ENCODE results near the gene ATAD1. TPM values are rescaled to one million over a fixed set of nuclear protein-coding genes. Genes with fewer than 3 reads are reported as not detected.

ATAD1 gene
- total and polyA plus RNA-seq, 2 of the 8 experiments (the other 6 are each of a cell fraction or from before 2014, with no cell fraction given) = 8.9 to 35.3 TPM

DNA sequence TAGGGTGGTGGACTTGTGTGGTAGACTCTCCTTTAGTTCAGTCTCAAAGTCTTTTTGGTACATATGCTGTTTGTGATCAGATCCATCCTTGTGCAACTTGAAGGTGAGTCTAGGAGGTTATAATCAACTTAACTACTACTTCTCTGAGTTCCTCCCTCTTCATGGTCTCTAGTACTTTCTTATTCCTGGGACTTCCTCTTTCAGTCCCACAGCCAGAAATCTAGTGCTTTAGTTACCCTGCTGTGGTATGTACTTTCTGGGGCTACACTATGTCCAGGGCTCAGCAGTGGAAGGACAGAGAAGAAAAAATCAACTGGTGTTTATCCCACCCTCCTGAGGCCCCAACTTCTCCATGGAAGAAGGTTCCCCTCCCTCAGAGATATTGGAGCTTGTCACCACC, 19.4 kb upstream of the ATAD1 start:
- Histone ChIP-seq H3K9me3 (ENCODE audit: insufficient read depth in 2 of 2, low read depth in 1 of 2, low read length in 1 of 2) (no peaks in the 10 kb centered on the region), H4K8ac (ENCODE audit: extremely low read depth, insufficient read depth, low read length) (no peak overlapping the region), H4K5ac (ENCODE audit: insufficient read length, low read depth, low read length) (no peak overlapping the region), H2AFZ (ENCODE audit: low read length) (no peak overlapping the region), H4K20me1 (replicated peaks in 1 of 2; ENCODE audit: control insufficient read depth in 1 of 2, insufficient read depth in 2 of 2, low read length in 2 of 2) (no peaks in the 10 kb centered on the region), H3K27me3 (replicated peaks in 1 of 4; ENCODE audit: control insufficient read depth in 3 of 4, extremely low read depth in 1 of 4, insufficient read depth in 3 of 4, low read length in 3 of 4) (no peaks in the 10 kb centered on the region), H2BK15ac (ENCODE audit: low read length) (no peak overlapping the region), H3K23me2 (ENCODE audit: low read depth, low read length) (no peaks in the 10 kb centered on the region), H2BK120ac (replicated peaks; ENCODE audit: low read depth, low read length) (no peak overlapping the region), H3K56ac (replicated peaks; ENCODE audit: insufficient read length, low read depth, low read length) (no peak overlapping the region), H3K18ac (ENCODE audit: extremely low read depth, low read length) (no peak overlapping the region), H2BK20ac (ENCODE audit: low read length) (no peak overlapping the region), H3K4ac (replicated peaks; ENCODE audit: insufficient read length, low read depth, low read length) (no peak overlapping the region), H3K79me1 (ENCODE audit: low read depth, low read length) (no peaks in the 10 kb centered on the region), H3K4me3 (ENCODE audit: extremely low read depth in 1 of 4, insufficient read depth in 2 of 4, low read depth in 3 of 4, low read length in 4 of 4) (no peak overlapping the region), H3K9ac (replicated peaks in 1 of 4; ENCODE audit: extremely low read depth in 1 of 4, low read depth in 3 of 4, low read length in 3 of 4) (no peak overlapping the region), H2BK5ac (ENCODE audit: low read depth, low read length) (no peak overlapping the region), H3K36me3 (ENCODE audit: control insufficient read depth in 2 of 4, insufficient read depth in 4 of 4, low read length in 3 of 4) (no peaks in the 10 kb centered on the region), H2AK5ac (ENCODE audit: low read depth, low read length) (no peak overlapping the region), H4K91ac (replicated peaks; ENCODE audit: insufficient read length, low read length) (no peak overlapping the region), H3K4me1 (replicated peaks in 1 of 4; ENCODE audit: control insufficient read depth in 3 of 4, insufficient read depth in 4 of 4, low read length in 3 of 4) (no peaks in the 10 kb centered on the region), H3K4me2 (ENCODE audit: insufficient read depth in 1 of 2, low read depth in 2 of 2, low read length in 2 of 2) (no peak overlapping the region), H3K14ac (ENCODE audit: insufficient read length) (no peak overlapping the region), H3K23ac (ENCODE audit: insufficient read length) (no peak overlapping the region), H2BK12ac (ENCODE audit: low read depth, low read length) (no peak overlapping the region), H3K79me2 (ENCODE audit: control insufficient read depth in 1 of 2, insufficient read depth in 2 of 2, low read length in 2 of 2) (no peaks in the 10 kb centered on the region), H3K27ac (ENCODE audit: low read depth, low read length) (no peak overlapping the region)
- DNase-seq (ENCODE audit: low read depth in 1 of 2, low spot score in 2 of 2) (no peak), FAIRE-seq (no peak)
- ChIA-PET POLR2A (ENCODE audit: partially characterized antibody) (no interaction called here), CTCF (ENCODE audit: partially characterized antibody) (no interaction called here)
- TF ChIP-seq SIX5 (IDR thresholded peaks at IDR 0.05; ENCODE audit: low read depth, low read length) = no peak
- TF ChIP-seq CHD7 (IDR thresholded peaks at IDR 0.05; ENCODE audit: insufficient replicate concordance, low read length) = no peak

Measured in H1 (cell line).